Measurements from ENCODE around the gene MAP4K4.
"Not testable (repeated sequence)": the region's sequence is repeated elsewhere in the genome, so short reads cannot be mapped to it uniquely, and the experiment has no call there.

The MAP4K4 gene

GRCh38 chr2:101756266-101756665 lies 58.8 kb downstream of the MAP4K4 start:
- Histone ChIP-seq H3K4me1 (ENCODE audit: control insufficient read depth, insufficient read depth, low read length) (peaks cover 35% of the 10 kb centered on the region), H3K9ac (ENCODE audit: low read length in 2 of 2) (no peak overlapping the region), H3K27ac (ENCODE audit: low read length) (no peak overlapping the region), H3K4me3 (ENCODE audit: low read length in 2 of 2) (no peak overlapping the region), H3K9me3 (ENCODE audit: control insufficient read depth in 2 of 2, low read length in 2 of 2) (no peaks in the 10 kb centered on the region), H3K27me3 (ENCODE audit: control insufficient read depth in 1 of 2, insufficient read depth in 2 of 2, low read length in 2 of 2) (no peaks in the 10 kb centered on the region), H3K36me3 (ENCODE audit: control insufficient read depth in 2 of 2, insufficient read depth in 2 of 2, low read length in 2 of 2) (no peaks in the 10 kb centered on the region)

GRCh38 chr2:101758001-101758400 lies 60.5 kb downstream of the MAP4K4 start:
- no peak overlapping the region for H3K4me3 ChIP-seq (ENCODE audit: low read length in 2 of 2)
- no peaks in the 10 kb centered on the region for H3K27me3 ChIP-seq (ENCODE audit: control insufficient read depth in 1 of 2, insufficient read depth in 2 of 2, low read length in 2 of 2)
- H3K27ac ChIP-seq (ENCODE audit: low read length): no peak overlapping the region
- no peak overlapping the region for H3K9ac ChIP-seq (ENCODE audit: low read length in 2 of 2)
- H3K36me3 ChIP-seq (ENCODE audit: control insufficient read depth in 2 of 2, insufficient read depth in 2 of 2, low read length in 2 of 2): no peaks in the 10 kb centered on the region
- no peaks in the 10 kb centered on the region for H3K9me3 ChIP-seq (ENCODE audit: control insufficient read depth in 2 of 2, low read length in 2 of 2)
- peaks cover 32% of the 10 kb centered on the region for H3K4me1 ChIP-seq (ENCODE audit: control insufficient read depth, insufficient read depth, low read length)

GRCh38 chr2:101759162-101759561 lies 61.7 kb downstream of the MAP4K4 start:
- Histone ChIP-seq H3K9ac (ENCODE audit: low read length in 2 of 2) (no peak overlapping the region), H3K4me1 (ENCODE audit: control insufficient read depth, insufficient read depth, low read length) (peaks cover 30% of the 10 kb centered on the region), H3K27ac (ENCODE audit: low read length) (no peak overlapping the region), H3K9me3 (ENCODE audit: control insufficient read depth in 2 of 2, low read length in 2 of 2) (no peaks in the 10 kb centered on the region), H3K36me3 (ENCODE audit: control insufficient read depth in 2 of 2, insufficient read depth in 2 of 2, low read length in 2 of 2) (no peaks in the 10 kb centered on the region), H3K27me3 (ENCODE audit: control insufficient read depth in 1 of 2, insufficient read depth in 2 of 2, low read length in 2 of 2) (no peaks in the 10 kb centered on the region), H3K4me3 (ENCODE audit: low read length in 2 of 2) (no peak overlapping the region)

GRCh38 chr2:101762451-101763171 lies 65.1 kb downstream of the MAP4K4 start:
- H3K9me3 ChIP-seq (ENCODE audit: control insufficient read depth in 2 of 2, low read length in 2 of 2): no peaks in the 10 kb centered on the region
- no peak overlapping the region for H3K27ac ChIP-seq (ENCODE audit: low read length)
- peaks cover 24% of the 10 kb centered on the region for H3K4me1 ChIP-seq (ENCODE audit: control insufficient read depth, insufficient read depth, low read length)
- H3K36me3 ChIP-seq (ENCODE audit: control insufficient read depth in 2 of 2, insufficient read depth in 2 of 2, low read length in 2 of 2): no peaks in the 10 kb centered on the region
- H3K4me3 ChIP-seq (ENCODE audit: low read length in 2 of 2): peak overlapping the region in 1 of 2 donors; percentile 7
- no peaks in the 10 kb centered on the region for H3K27me3 ChIP-seq (ENCODE audit: control insufficient read depth in 1 of 2, insufficient read depth in 2 of 2, low read length in 2 of 2)
- no peak overlapping the region for H3K9ac ChIP-seq (ENCODE audit: low read length in 2 of 2)

DNA sequence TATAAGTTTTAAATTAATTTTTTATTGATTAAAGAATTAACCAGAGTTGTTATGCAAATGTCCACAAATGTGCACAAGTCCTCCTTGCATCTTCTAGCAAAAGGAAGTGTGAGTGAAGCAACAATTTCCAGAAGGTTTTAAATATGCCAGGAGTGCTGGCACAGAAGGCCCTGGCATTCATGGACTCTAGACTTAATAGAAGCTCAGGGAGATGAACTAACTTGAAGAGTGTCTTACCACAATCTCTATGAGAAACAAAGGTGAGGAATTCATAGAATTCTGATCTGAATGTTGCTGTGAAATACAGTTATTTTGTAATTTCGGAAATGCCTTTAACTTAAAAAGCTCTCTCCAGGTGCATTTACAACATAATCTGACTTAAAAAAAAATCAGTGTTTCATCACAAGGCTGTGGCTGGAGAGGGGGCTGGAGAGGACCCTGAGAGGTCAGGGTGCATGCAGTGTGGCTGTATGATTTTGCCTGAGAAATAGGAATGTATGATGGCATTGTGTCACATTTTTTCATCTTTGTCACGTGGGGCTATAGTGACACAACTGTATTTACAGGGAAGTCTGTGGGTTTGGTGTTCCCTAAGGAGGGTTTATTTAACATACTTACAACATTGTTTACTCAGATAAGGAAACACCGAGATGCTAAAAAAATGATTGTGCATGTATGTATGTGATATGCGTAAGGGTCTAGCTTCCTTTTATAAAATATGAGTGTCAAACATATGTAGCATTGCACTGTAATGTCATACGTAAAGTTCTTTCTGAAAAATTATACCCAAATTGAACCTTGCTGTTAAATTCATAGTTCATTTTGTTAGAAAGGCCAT lies 66.2 kb downstream of the MAP4K4 start:
- H3K9me3 ChIP-seq (ENCODE audit: control insufficient read depth in 2 of 2, low read length in 2 of 2): no peaks in the 10 kb centered on the region
- H3K9ac ChIP-seq (ENCODE audit: low read length in 2 of 2): no peak overlapping the region
- peaks cover 26% of the 10 kb centered on the region for H3K4me1 ChIP-seq (ENCODE audit: control insufficient read depth, insufficient read depth, low read length)

DNA sequence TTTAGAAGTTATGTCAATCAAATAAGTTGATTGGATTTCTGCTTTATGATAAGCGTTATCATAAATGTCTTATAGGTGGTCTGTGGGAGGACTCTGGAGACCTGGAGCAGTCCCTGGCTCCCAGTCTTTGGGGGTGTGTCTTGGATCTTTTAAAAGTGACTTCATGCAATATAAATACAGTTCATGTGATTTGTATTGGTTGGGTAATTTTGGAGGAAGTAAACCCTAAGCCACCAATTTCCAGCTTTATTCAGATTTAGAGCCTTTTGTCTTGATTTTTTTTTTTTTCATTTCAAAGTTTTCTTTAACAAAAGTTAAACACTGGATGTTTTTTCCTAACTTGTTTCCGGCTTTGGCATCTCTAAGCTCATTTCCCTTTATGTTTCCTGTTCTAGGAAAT lies 68.8 kb downstream of the MAP4K4 start:
- no peaks in the 10 kb centered on the region for H3K36me3 ChIP-seq (ENCODE audit: control insufficient read depth in 2 of 2, insufficient read depth in 2 of 2, low read length in 2 of 2)
- peaks cover 26% of the 10 kb centered on the region for H3K4me1 ChIP-seq (ENCODE audit: control insufficient read depth, insufficient read depth, low read length)
- no peak overlapping the region for H3K9ac ChIP-seq (ENCODE audit: low read length in 2 of 2)
- no peaks in the 10 kb centered on the region for H3K9me3 ChIP-seq (ENCODE audit: control insufficient read depth in 2 of 2, low read length in 2 of 2)
- no peak overlapping the region for H3K27ac ChIP-seq (ENCODE audit: low read length)
- no peaks in the 10 kb centered on the region for H3K27me3 ChIP-seq (ENCODE audit: control insufficient read depth in 1 of 2, insufficient read depth in 2 of 2, low read length in 2 of 2)
- H3K4me3 ChIP-seq (ENCODE audit: low read length in 2 of 2): no peak overlapping the region

More for the DNA sequence above, 66.2 kb downstream of the MAP4K4 start:
- H3K4me3 ChIP-seq (ENCODE audit: low read length in 2 of 2): no peak overlapping the region
- no peaks in the 10 kb centered on the region for H3K36me3 ChIP-seq (ENCODE audit: control insufficient read depth in 2 of 2, insufficient read depth in 2 of 2, low read length in 2 of 2)
- no peaks in the 10 kb centered on the region for H3K27me3 ChIP-seq (ENCODE audit: control insufficient read depth in 1 of 2, insufficient read depth in 2 of 2, low read length in 2 of 2)
- no peak overlapping the region for H3K27ac ChIP-seq (ENCODE audit: low read length)

DNA sequence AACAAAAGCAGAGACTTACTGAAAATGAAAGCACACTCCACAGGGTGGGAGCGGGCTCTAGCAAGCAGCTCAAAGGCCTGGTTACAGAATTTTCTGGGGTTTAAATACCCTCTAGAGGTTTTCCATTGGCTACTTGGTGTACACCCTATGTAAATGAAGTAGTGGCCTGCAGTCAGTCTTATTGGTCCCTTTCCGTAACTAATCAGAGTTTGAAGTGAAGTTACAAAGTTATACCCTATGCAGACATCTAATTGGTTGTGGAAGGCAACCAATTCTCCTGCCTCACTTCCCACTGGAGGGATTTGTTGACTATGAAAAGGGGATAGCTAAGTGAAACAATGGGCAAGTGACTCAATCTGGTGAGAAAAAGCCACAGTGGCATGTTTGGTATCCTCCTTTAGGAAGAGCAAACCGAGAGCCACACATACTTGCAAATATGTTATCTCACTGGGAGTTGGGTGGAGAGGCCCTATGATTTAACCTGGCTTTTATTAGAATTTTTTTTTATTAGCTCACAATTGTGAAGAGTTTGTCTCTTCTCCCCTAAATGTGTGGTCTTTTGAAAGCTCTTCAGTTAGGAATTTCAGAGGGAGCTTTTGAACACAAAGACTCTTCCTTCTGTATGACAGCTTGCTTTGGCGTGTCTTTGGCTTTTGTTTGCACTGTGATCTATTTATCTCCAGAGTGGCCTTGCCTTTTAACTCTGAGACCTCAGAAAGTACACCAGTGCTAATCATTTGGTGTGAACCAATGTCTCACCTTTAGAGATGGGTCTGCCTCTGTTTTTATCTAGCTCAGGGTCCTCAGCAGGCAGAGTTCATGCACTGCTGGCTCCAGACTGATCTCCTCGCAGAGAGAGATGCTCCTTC lies 69.6 kb downstream of the MAP4K4 start:
- H3K9ac ChIP-seq (ENCODE audit: low read length in 2 of 2): no peak overlapping the region
- no peak overlapping the region for H3K4me3 ChIP-seq (ENCODE audit: low read length in 2 of 2)
- H3K27me3 ChIP-seq (ENCODE audit: control insufficient read depth in 1 of 2, insufficient read depth in 2 of 2, low read length in 2 of 2): no peaks in the 10 kb centered on the region
- H3K9me3 ChIP-seq (ENCODE audit: control insufficient read depth in 2 of 2, low read length in 2 of 2): no peaks in the 10 kb centered on the region
- H3K36me3 ChIP-seq (ENCODE audit: control insufficient read depth in 2 of 2, insufficient read depth in 2 of 2, low read length in 2 of 2): no peaks in the 10 kb centered on the region
- peaks cover 29% of the 10 kb centered on the region for H3K4me1 ChIP-seq (ENCODE audit: control insufficient read depth, insufficient read depth, low read length)
- H3K27ac ChIP-seq (ENCODE audit: low read length): peak overlapping the region; percentile 6

GRCh38 chr2:101768556-101769220 lies 71.2 kb downstream of the MAP4K4 start:
- H3K9ac ChIP-seq (ENCODE audit: low read length in 2 of 2): no peak overlapping the region
- H3K36me3 ChIP-seq (ENCODE audit: control insufficient read depth in 2 of 2, insufficient read depth in 2 of 2, low read length in 2 of 2): no peaks in the 10 kb centered on the region
- H3K27ac ChIP-seq (ENCODE audit: low read length): no peak overlapping the region
- H3K4me3 ChIP-seq (ENCODE audit: low read length in 2 of 2): no peak overlapping the region
- no peaks in the 10 kb centered on the region for H3K9me3 ChIP-seq (ENCODE audit: control insufficient read depth in 2 of 2, low read length in 2 of 2)
- peaks cover 17% of the 10 kb centered on the region for H3K4me1 ChIP-seq (ENCODE audit: control insufficient read depth, insufficient read depth, low read length)
- H3K27me3 ChIP-seq (ENCODE audit: control insufficient read depth in 1 of 2, insufficient read depth in 2 of 2, low read length in 2 of 2): no peaks in the 10 kb centered on the region

DNA sequence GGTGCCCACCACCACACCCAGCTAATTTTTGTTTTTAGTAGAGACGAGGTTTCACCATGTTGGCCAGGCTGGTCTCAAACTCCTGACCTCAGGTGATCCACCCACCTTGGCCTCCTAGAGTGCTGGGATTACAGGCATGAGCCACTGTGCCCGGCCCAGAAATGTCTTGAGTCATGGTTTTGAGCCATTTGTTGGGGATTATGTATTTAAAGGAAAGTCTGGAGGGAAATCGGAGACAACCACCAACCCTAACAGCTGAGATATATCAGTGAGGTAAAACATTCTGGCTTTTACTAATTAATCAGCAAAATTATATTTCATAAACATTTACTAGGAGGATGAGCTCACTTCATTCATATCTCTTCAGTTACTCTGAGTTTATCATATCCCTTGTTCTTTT lies 72.2 kb downstream of the MAP4K4 start:
- H3K4me1 ChIP-seq (ENCODE audit: control insufficient read depth, insufficient read depth, low read length): peaks cover 14% of the 10 kb centered on the region
- H3K27ac ChIP-seq (ENCODE audit: low read length); H3K9me3 ChIP-seq (ENCODE audit: control insufficient read depth in 2 of 2, low read length in 2 of 2); H3K27me3 ChIP-seq (ENCODE audit: control insufficient read depth in 1 of 2, insufficient read depth in 2 of 2, low read length in 2 of 2); H3K4me3 ChIP-seq (ENCODE audit: low read length in 2 of 2); H3K9ac ChIP-seq (ENCODE audit: low read length in 2 of 2); H3K36me3 ChIP-seq (ENCODE audit: control insufficient read depth in 2 of 2, insufficient read depth in 2 of 2, low read length in 2 of 2): not testable (repeated sequence)

GRCh38 chr2:101770726-101771125 lies 73.2 kb downstream of the MAP4K4 start:
- H3K4me3 ChIP-seq (ENCODE audit: low read length in 2 of 2): no peak overlapping the region
- no peaks in the 10 kb centered on the region for H3K9me3 ChIP-seq (ENCODE audit: control insufficient read depth in 2 of 2, low read length in 2 of 2)
- no peaks in the 10 kb centered on the region for H3K36me3 ChIP-seq (ENCODE audit: control insufficient read depth in 2 of 2, insufficient read depth in 2 of 2, low read length in 2 of 2)
- H3K27ac ChIP-seq (ENCODE audit: low read length): no peak overlapping the region
- H3K4me1 ChIP-seq (ENCODE audit: control insufficient read depth, insufficient read depth, low read length): peaks cover 20% of the 10 kb centered on the region
- H3K9ac ChIP-seq (ENCODE audit: low read length in 2 of 2): no peak overlapping the region
- H3K27me3 ChIP-seq (ENCODE audit: control insufficient read depth in 1 of 2, insufficient read depth in 2 of 2, low read length in 2 of 2): no peaks in the 10 kb centered on the region

All from stomach smooth muscle (tissue), 2 donors.